ENCODE measurements around the gene CENPVL3. TPM values are rescaled to one million over a fixed set of nuclear protein-coding genes. Genes with fewer than 3 reads are reported as not detected.
"Not testable (repeated sequence)": the region's sequence is repeated elsewhere in the genome, so short reads cannot be mapped to it uniquely, and the experiment has no call there.

CENPVL3 gene
- 1 to 10 TPM; 1.2 to 1.3 (median 1.3) TPM for polyA plus RNA-seq (ENCODE audit: insufficient read length in 3 of 3)
- long read RNA-seq, donor 1, partial matches to known transcripts = 0 of 1 reads
- long read RNA-seq, donor 1, other reads (novel, unspliced or antisense) = 0 of 1 reads
- long read RNA-seq, donor 2, partial matches to known transcripts = 0 of 2 reads
- long read RNA-seq, donor 2, other reads (novel, unspliced or antisense) = 0 of 2 reads
- long read RNA-seq, donor 3, partial matches to known transcripts = 0 of 1 reads
- long read RNA-seq, donor 3, other reads (novel, unspliced or antisense) = 0 of 1 reads
- long read RNA-seq, donor 4 = 0 reads
- long read RNA-seq, donor 5, partial matches to known transcripts = 0 of 3 reads
- long read RNA-seq, donor 5, other reads (novel, unspliced or antisense) = 0 of 3 reads
- long read RNA-seq, donor 6, partial matches to known transcripts = 0 of 3 reads
- long read RNA-seq, donor 6, other reads (novel, unspliced or antisense) = 0 of 3 reads
- long read RNA-seq, donor 7, partial matches to known transcripts = 0 of 3 reads
- long read RNA-seq, donor 7, other reads (novel, unspliced or antisense) = 0 of 3 reads
- long read RNA-seq, donor 8, partial matches to known transcripts = 0 of 2 reads
- long read RNA-seq, donor 8, other reads (novel, unspliced or antisense) = 0 of 2 reads
- long read RNA-seq, donor 9, partial matches to known transcripts = 0 of 2 reads
- long read RNA-seq, donor 9, other reads (novel, unspliced or antisense) = 0 of 2 reads
- long read RNA-seq, donor 10 = 0 reads
- long read RNA-seq, donor 11 = 0 reads
- long read RNA-seq, donor 12, partial matches to known transcripts = 0 of 1 reads
- long read RNA-seq, donor 12, other reads (novel, unspliced or antisense) = 0 of 1 reads
- long read RNA-seq, donor 13, partial matches to known transcripts = 0 of 4 reads
- long read RNA-seq, donor 13, other reads (novel, unspliced or antisense) = 0 of 4 reads
- long read RNA-seq, donor 14, partial matches to known transcripts = 0 of 3 reads
- long read RNA-seq, donor 14, other reads (novel, unspliced or antisense) = 0 of 3 reads
- long read RNA-seq, donor 15 = 0 reads
- long read RNA-seq, donor 16, transcript CENPVL3-201 (1 exons, 1,945 nt) = major isoform, 5 of 5 reads
- long read RNA-seq, donor 16, partial matches to known transcripts = 0 of 5 reads
- long read RNA-seq, donor 16, other reads (novel, unspliced or antisense) = 0 of 5 reads

GRCh38 chrX:51618241-51619155 is at the start of gene CENPVL3:
CENPVL3 (minus strand) TSS chrX:51618912; CDS start chrX:51618873, 39 bp downstream.
- peak in 5 of 11 donors; percentile 3 to 28 (median 11) for DNase-seq (ENCODE audit: extremely low read depth in 1 of 11, low read depth in 9 of 11, low spot score in 4 of 11)

GRCh38 chrX:51665981-51666380 is 47.3 kb upstream of the CENPVL3 start:
- no peak for DNase-seq (ENCODE audit: extremely low read depth in 1 of 11, low read depth in 9 of 11, low spot score in 4 of 11)

GRCh38 chrX:51643377-51643776 is 24.7 kb upstream of the CENPVL3 start:
- DNase-seq (ENCODE audit: extremely low read depth in 1 of 11, low read depth in 9 of 11, low spot score in 4 of 11) = no peak

- peak in 7 of 11 donors; percentile 16 to 34 (median 19) for DNase-seq (ENCODE audit: extremely low read depth in 1 of 11, low read depth in 9 of 11, low spot score in 4 of 11)
Observed at GRCh38 chrX:51641421-51642021, 22.8 kb upstream of the CENPVL3 start.

GRCh38 chrX:51636511-51636910 is 17.8 kb upstream of the CENPVL3 start:
- DNase-seq (ENCODE audit: extremely low read depth in 1 of 11, low read depth in 9 of 11, low spot score in 4 of 11) = not testable (repeated sequence)

GRCh38 chrX:51614353-51615012 is 4.2 kb downstream of the CENPVL3 start:
- DNase-seq (ENCODE audit: extremely low read depth in 1 of 11, low read depth in 9 of 11, low spot score in 4 of 11) = peak in 6 of 11 donors; percentile 7 to 24 (median 13)

GRCh38 chrX:51608766-51609165 is 9.9 kb downstream of the CENPVL3 start:
- no peak for DNase-seq (ENCODE audit: extremely low read depth in 1 of 11, low read depth in 9 of 11, low spot score in 4 of 11)

- no peak for DNase-seq (ENCODE audit: extremely low read depth in 1 of 11, low read depth in 9 of 11, low spot score in 4 of 11)
Observed at GRCh38 chrX:51608126-51608525, 10.6 kb downstream of the CENPVL3 start.

GRCh38 chrX:51606446-51606845 is 12.3 kb downstream of the CENPVL3 start:
- no peak for DNase-seq (ENCODE audit: extremely low read depth in 1 of 11, low read depth in 9 of 11, low spot score in 4 of 11)

- DNase-seq (ENCODE audit: extremely low read depth in 1 of 11, low read depth in 9 of 11, low spot score in 4 of 11) = no peak
Observed at GRCh38 chrX:51598899-51599298, 19.8 kb downstream of the CENPVL3 start.

GRCh38 chrX:51571874-51572273 is 46.8 kb downstream of the CENPVL3 start:
- DNase-seq (ENCODE audit: extremely low read depth in 1 of 11, low read depth in 9 of 11, low spot score in 4 of 11) = no peak

- DNase-seq (ENCODE audit: extremely low read depth in 1 of 11, low read depth in 9 of 11, low spot score in 4 of 11) = no peak
Observed at GRCh38 chrX:51569561-51569960, 49.2 kb downstream of the CENPVL3 start.

- no peak for DNase-seq (ENCODE audit: extremely low read depth in 1 of 11, low read depth in 9 of 11, low spot score in 4 of 11)
Observed at GRCh38 chrX:51568586-51568985, 50.1 kb downstream of the CENPVL3 start.
